Neuronal stem cell (in vitro differentiated cells): ENCODE results near the gene CAMTA1.
"Not testable (repeated sequence)": the region's sequence is repeated elsewhere in the genome, so short reads cannot be mapped to it uniquely, and the experiment has no call there.

Experiments
- DNase-seq: peaks from one replicate; pipeline ENCODE4 v3.0.0-alpha.2; 2013; ENCODE audit warnings: low spot score
- H2AFZ ChIP-seq: one replicate; pipeline ENCODE4 v1.6.1; 2013; ENCODE audit warnings: mild to moderate bottlenecking, low read length, inconsistent platforms
- H2AK5ac ChIP-seq: 2 replicates; pipeline ENCODE4 v1.6.1; 2013; ENCODE audit warnings: low read depth, mild to moderate bottlenecking, inconsistent platforms, low read length, moderate library complexity, mixed read lengths
- H2BK120ac ChIP-seq: 2 replicates; pipeline ENCODE4 v1.6.1; 2013; ENCODE audit warnings: low read depth, mild to moderate bottlenecking, inconsistent platforms, low read length, moderate library complexity, mixed read lengths
- H2BK12ac ChIP-seq: one replicate; pipeline ENCODE4 v1.6.1; 2013; ENCODE audit warnings: low read length, inconsistent platforms
- H2BK15ac ChIP-seq: 2 replicates; pipeline ENCODE4 v1.6.1; 2013; ENCODE audit warnings: mild to moderate bottlenecking, low read length, inconsistent platforms, mixed read lengths
- H2BK5ac ChIP-seq: one replicate; pipeline ENCODE4 v1.6.1; 2013; ENCODE audit warnings: inconsistent platforms, mild to moderate bottlenecking, low read length, moderate library complexity
- H3K14ac ChIP-seq: one replicate; pipeline ENCODE4 v1.6.1; 2013; ENCODE audit warnings: low read length, inconsistent platforms
- H3K18ac ChIP-seq: 2 replicates; pipeline ENCODE4 v1.6.1; 2013; ENCODE audit warnings: low read length, inconsistent platforms
- H3K23ac ChIP-seq: 2 replicates; pipeline ENCODE4 v1.6.1; 2013; ENCODE audit warnings: low read depth, mild to moderate bottlenecking, mixed read lengths, low read length, inconsistent platforms; ENCODE audit not compliant: poor library complexity
- H3K27ac ChIP-seq: replicated peaks from 3 replicates; pipeline ENCODE4 v1.5.1; 2013; ENCODE audit warnings: low read length, inconsistent platforms
- H3K27me3 ChIP-seq, 3 experiments: 2 replicates each; pipeline ENCODE4 v1.6.1; 2013; ENCODE audit warnings: low read length in 3 of 3, mild to moderate bottlenecking in 2 of 3, inconsistent platforms in 1 of 3, low read depth in 1 of 3, mixed read lengths in 1 of 3, moderate library complexity in 1 of 3; ENCODE audit not compliant: control insufficient read depth in 3 of 3, insufficient read depth in 3 of 3
- H3K36me3 ChIP-seq, 2 donors: replicated peaks in 1 of 2; 2 replicates each; pipeline ENCODE4 v1.6.1; 2013; ENCODE audit warnings: low read length in 2 of 2; ENCODE audit not compliant: control insufficient read depth in 2 of 2, insufficient read depth in 2 of 2
- H3K4ac ChIP-seq: 2 replicates; pipeline ENCODE4 v1.6.1; 2013; ENCODE audit warnings: inconsistent platforms, mild to moderate bottlenecking, low read length, moderate library complexity
- H3K4me1 ChIP-seq, 2 donors: 1 replicate in 1 of 2; 2 replicates in 1 of 2; pipeline ENCODE4 v1.6.1; 2013; ENCODE audit warnings: low read length in 2 of 2, low read depth in 1 of 2; ENCODE audit not compliant: control insufficient read depth in 2 of 2, insufficient read depth in 1 of 2
- H3K4me2 ChIP-seq: one replicate; pipeline ENCODE4 v1.6.1; 2013; ENCODE audit warnings: mild to moderate bottlenecking, low read length, inconsistent platforms; ENCODE audit not compliant: insufficient read depth, poor library complexity, severe bottlenecking
- H3K4me3 ChIP-seq, 2 donors: 2 replicates each; pipeline ENCODE4 v1.5.1; 2013; ENCODE audit warnings: low read length in 2 of 2, mild to moderate bottlenecking in 2 of 2, inconsistent platforms in 1 of 2, moderate library complexity in 1 of 2
- H3K79me1 ChIP-seq: one replicate; pipeline ENCODE4 v1.6.1; 2013; ENCODE audit warnings: low read depth, mild to moderate bottlenecking, inconsistent platforms, low read length, moderate library complexity
- H3K9ac ChIP-seq: one replicate; pipeline ENCODE4 v1.6.1; 2013; ENCODE audit warnings: mild to moderate bottlenecking, low read depth, low read length, inconsistent platforms; ENCODE audit not compliant: poor library complexity
- H3K9me3 ChIP-seq, 2 donors: replicated peaks in 1 of 2; 2 replicates each; pipeline versions ENCODE3 to v1.6.1; 2013; ENCODE audit warnings: low read length in 2 of 2, mild to moderate bottlenecking in 2 of 2, inconsistent platforms in 1 of 2, low read depth in 1 of 2, mixed read lengths in 1 of 2, moderate library complexity in 1 of 2; ENCODE audit not compliant: control insufficient read depth in 2 of 2, insufficient read depth in 1 of 2
- H4K8ac ChIP-seq: one replicate; pipeline ENCODE4 v1.6.1; 2013; ENCODE audit warnings: low read depth, mild to moderate bottlenecking, inconsistent platforms, low read length, moderate library complexity
- H4K91ac ChIP-seq: one replicate; pipeline ENCODE4 v1.6.1; 2013; ENCODE audit warnings: low read length, low read depth, mild to moderate bottlenecking, inconsistent platforms; ENCODE audit not compliant: poor library complexity
- WGBS, 2 donors: extraction: QIAGEN DNeasy Blood & Tissue Kit; methylation state at CpG; one replicate each; pipeline ENCODE4 v1.1.7; 2013; ENCODE audit warnings: missing lambda C conversion rate in 2 of 2, mixed read lengths in 1 of 2; ENCODE audit not compliant: insufficient read length in 2 of 2, insufficient replicate concordance in 1 of 2; ENCODE audit errors: extremely low coverage in 2 of 2; 5-methylcytosine and 5-hydroxymethylcytosine counted together

CAMTA1 gene

DNA sequence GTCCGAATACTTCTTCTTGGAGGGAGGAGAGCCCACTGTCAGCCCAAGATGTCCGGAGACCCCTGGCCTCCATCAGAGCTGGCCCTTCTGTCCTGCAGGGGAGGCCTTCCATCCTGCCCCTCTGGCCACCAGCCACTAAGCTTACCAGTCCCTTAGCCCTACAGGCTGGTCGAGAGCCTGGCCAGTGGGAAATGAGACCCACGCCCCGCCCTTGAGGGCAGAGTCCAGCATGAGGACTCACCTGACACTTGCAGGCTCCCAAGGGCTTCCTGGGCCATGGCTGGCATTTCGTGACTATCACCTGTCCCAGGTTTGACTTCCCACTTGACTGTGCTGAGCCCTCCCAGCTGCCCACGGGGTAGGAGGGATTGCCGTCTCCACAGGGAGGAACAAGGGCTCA lies 624.0 kb downstream of the CAMTA1 start:
- no peak overlapping the region for H3K4me2 ChIP-seq
- no peak overlapping the region for H2BK15ac ChIP-seq
- H2BK120ac ChIP-seq: no peak overlapping the region
- WGBS, 2 donors: no CpG with 5 or more reads among the region's 8 CpGs
- H3K18ac ChIP-seq: peak overlapping the region; percentile 45
- H3K27me3 ChIP-seq: no peaks in the 10 kb centered on the region
- H4K91ac ChIP-seq: no peak overlapping the region
- H3K4me1 ChIP-seq: peaks cover 0 to 2% of the 10 kb centered on the region in 2 donors
- H2BK12ac ChIP-seq: no peak overlapping the region
- H2AK5ac ChIP-seq: peak overlapping the region; percentile 78
- no peak overlapping the region for H4K8ac ChIP-seq
- no peak overlapping the region for H3K9ac ChIP-seq
- no peak overlapping the region for H3K4ac ChIP-seq
- H3K14ac ChIP-seq: no peak overlapping the region
- peak overlapping the region; percentile 39 for H2BK5ac ChIP-seq
- H2AFZ ChIP-seq: no peak overlapping the region
- no peak overlapping the region for H3K4me3 ChIP-seq
- H3K9me3 ChIP-seq: peaks cover 0 to 1% of the 10 kb centered on the region in 2 donors
- peaks cover 2% of the 10 kb centered on the region for H3K79me1 ChIP-seq
- H3K27ac ChIP-seq: no peak overlapping the region
- no peaks in the 10 kb centered on the region for H3K36me3 ChIP-seq
- no peak overlapping the region for H3K23ac ChIP-seq
- no peak for DNase-seq

DNA sequence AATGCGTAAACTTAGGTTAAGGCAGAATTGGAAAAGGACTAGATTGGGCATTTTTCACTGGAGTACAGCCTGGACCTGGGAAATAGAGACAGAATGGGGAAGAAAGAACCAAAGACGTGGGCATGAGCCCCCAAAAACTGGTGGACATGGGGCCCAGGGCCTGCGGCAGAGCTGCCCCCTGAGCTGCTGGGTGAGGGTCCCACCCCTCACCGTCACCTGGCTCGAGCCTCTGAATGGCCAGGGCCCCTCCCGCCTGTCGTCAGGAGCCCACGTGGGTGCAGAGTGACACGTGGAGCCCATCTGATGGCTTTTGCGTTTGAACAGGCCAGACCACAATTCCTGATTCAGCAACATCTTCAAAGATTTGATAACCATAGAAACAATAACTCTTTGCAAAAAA lies 624.9 kb downstream of the CAMTA1 start:
- Histone ChIP-seq H3K14ac (no peak overlapping the region), H3K27me3 (no peaks in the 10 kb centered on the region), H2AFZ (no peak overlapping the region), H3K36me3 (no peaks in the 10 kb centered on the region), H3K27ac (no peak overlapping the region), H2BK5ac (no peak overlapping the region), H4K91ac (no peak overlapping the region), H3K4me1 (peaks cover 0 to 2% of the 10 kb centered on the region in 2 donors), H2AK5ac (no peak overlapping the region), H3K79me1 (peaks cover 2% of the 10 kb centered on the region), H3K18ac (no peak overlapping the region), H2BK12ac (no peak overlapping the region), H3K23ac (no peak overlapping the region), H2BK120ac (no peak overlapping the region), H3K9ac (no peak overlapping the region), H4K8ac (no peak overlapping the region), H3K9me3 (peaks cover 0 to 1% of the 10 kb centered on the region in 2 donors), H3K4ac (no peak overlapping the region), H3K4me2 (no peak overlapping the region), H2BK15ac (no peak overlapping the region), H3K4me3 (no peak overlapping the region)
- WGBS, 2 donors: no CpG with 5 or more reads among the region's 10 CpGs
- DNase-seq: no peak

DNA sequence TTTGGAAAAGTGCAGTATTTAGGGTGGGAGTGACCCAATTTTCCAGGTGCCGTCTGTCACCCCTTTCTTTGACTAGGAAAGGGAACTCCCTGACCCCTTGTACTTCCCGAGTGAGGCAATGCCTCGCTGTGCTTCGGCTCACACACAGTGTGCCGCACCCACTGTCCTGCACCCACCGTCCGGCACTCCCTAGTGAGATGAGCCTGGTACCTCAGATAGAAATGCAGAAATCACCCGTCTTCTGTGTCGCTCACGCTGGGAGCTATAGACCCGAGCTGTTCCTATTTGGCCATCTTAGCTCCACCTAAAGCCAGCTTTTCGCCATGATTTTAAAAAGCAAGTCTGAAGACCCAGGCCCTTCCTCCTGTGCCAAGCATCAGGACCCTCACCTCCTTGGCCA lies 632.4 kb downstream of the CAMTA1 start:
- H4K8ac ChIP-seq, H3K23ac ChIP-seq, H3K79me1 ChIP-seq, H3K4me1 ChIP-seq, H3K9ac ChIP-seq, H4K91ac ChIP-seq, H3K27me3 ChIP-seq, H3K14ac ChIP-seq, H3K9me3 ChIP-seq, H3K27ac ChIP-seq, H3K36me3 ChIP-seq, H3K4me3 ChIP-seq, H2BK15ac ChIP-seq, H2BK5ac ChIP-seq, H2AK5ac ChIP-seq, H2AFZ ChIP-seq, H2BK12ac ChIP-seq, H3K18ac ChIP-seq, H3K4me2 ChIP-seq, DNase-seq, H2BK120ac ChIP-seq, H3K4ac ChIP-seq: not testable (repeated sequence)
- no CpG with 5 or more reads among the region's 12 CpGs for WGBS, 2 donors

DNA sequence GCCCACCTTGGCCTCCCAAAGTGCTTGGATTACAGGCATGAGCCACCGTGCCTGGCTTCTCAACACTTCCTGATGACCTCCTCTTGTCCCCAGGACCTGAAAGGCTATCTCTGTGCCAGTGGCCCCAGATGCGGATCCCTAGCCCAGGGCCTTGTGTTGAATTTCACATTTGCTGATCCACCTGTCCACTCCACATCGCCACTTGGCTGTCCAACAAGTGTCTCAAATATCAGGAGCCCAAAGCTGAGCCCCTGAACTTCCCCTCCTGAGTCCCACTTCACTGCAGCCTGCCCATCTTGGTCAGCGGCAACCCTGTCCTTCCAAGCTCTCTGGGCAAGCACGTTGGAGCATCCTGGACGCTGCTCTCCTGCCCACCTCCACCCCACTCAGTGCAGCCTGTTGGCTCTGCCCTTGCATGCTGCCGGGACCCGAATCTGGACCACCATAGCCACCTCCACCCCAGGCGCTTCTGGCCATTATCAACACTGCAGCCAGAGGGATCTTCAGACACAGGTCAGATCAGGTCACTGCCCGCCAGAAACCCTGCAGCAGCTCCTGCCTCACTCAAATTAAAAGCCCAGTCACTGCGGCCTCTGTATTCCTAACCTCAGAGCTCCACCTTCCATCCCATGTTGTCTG lies 633.3 kb downstream of the CAMTA1 start:
- no peak overlapping the region for H4K91ac ChIP-seq
- H3K27me3 ChIP-seq: no peaks in the 10 kb centered on the region
- no peak overlapping the region for H2BK12ac ChIP-seq
- H3K4me2 ChIP-seq: no peak overlapping the region
- no peak overlapping the region for H2BK15ac ChIP-seq
- peak overlapping the region in 1 of 2 donors; percentile 58 for H3K4me3 ChIP-seq
- no peak overlapping the region for H2AK5ac ChIP-seq
- H3K9me3 ChIP-seq: peaks cover 0 to 8% of the 10 kb centered on the region in 2 donors
- no peaks in the 10 kb centered on the region for H3K4me1 ChIP-seq
- no peak for DNase-seq
- H3K79me1 ChIP-seq: no peaks in the 10 kb centered on the region
- no peak overlapping the region for H2AFZ ChIP-seq
- H3K36me3 ChIP-seq: no peaks in the 10 kb centered on the region
- H3K23ac ChIP-seq: no peak overlapping the region
- H4K8ac ChIP-seq: no peak overlapping the region
- no peak overlapping the region for H3K9ac ChIP-seq
- H3K4ac ChIP-seq: no peak overlapping the region
- no peak overlapping the region for H2BK120ac ChIP-seq
- H3K14ac ChIP-seq: peak overlapping the region; percentile 56
- no peak overlapping the region for H3K27ac ChIP-seq
- WGBS, 2 donors: no CpG with 5 or more reads among the region's 11 CpGs
- H3K18ac ChIP-seq: peak overlapping the region; percentile 2
- H2BK5ac ChIP-seq: no peak overlapping the region
